ENCODE results near the gene CSGALNACT2. TPM values are rescaled to one million over a fixed set of nuclear protein-coding genes. Genes with fewer than 3 reads are reported as not detected.

The CSGALNACT2 gene
- total RNA-seq, 1 donor from 2014 or later, result 14.8 TPM

DNA sequence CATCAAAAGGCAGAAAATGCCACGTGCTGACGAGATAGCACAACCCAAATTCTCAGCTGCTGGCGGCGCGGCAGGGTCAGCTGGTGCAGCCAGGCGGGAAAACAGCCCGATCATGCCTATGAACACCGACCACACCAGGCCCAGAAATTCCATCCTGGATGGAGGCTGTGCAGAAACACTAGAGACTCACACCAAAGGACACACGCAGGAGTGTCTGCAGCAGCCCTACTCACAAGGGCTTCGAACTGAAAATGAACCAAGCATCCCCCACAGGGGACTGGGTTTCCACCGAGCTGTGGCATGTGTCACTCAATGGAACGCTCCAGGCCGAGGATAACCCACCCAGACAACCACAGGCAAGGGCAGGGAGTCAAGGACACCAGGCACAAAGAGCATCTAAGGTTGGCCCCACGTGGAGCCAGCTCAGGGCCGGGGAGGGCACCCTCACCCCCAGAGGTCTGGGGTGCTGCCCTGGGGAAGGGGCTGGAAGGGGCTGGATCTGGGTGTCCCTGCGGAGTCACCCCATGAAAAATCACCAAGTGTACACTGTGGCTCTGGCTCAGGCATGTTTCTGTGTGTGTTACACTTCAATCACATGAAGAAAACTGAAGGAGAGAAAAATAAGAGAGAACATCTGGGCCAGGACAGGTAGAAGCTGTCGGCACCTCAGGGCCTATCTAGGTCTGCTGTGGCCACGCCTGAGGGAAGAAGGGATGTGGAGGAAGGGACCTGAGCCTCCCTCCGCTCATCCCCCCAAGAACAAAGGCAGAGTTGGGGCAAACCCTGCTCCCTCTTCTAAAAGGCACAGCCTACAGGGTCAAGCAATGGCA, 95.6 kb downstream of the CSGALNACT2 start:
- no peaks in the 10 kb centered on the region for H3K9me3 Mint-ChIP-seq

GRCh38 chr10:43234471-43235041, 96.3 kb downstream of the CSGALNACT2 start:
- peak in 1 of 2 experiments; percentile 34 for DNase-seq (ENCODE audit: low spot score in 2 of 2, unreplicated experiment in 2 of 2)
- H3K4me3 Mint-ChIP-seq, result no peak overlapping the region
- peaks cover 2% of the 10 kb centered on the region for H3K9me3 Mint-ChIP-seq
- H3K4me1 Mint-ChIP-seq, result no peaks in the 10 kb centered on the region
- H3K36me3 Mint-ChIP-seq, result no peaks in the 10 kb centered on the region
- no peak overlapping the region for H3K27ac Mint-ChIP-seq
- H3K27me3 Mint-ChIP-seq (ENCODE audit: low read depth), result peaks cover 72% of the 10 kb centered on the region
- TF ChIP-seq CTCF (IDR thresholded peaks at IDR 0.05; ENCODE audit: unreplicated experiment), result no peak

More for the DNA sequence above, 95.6 kb downstream of the CSGALNACT2 start:
- peak; percentile 3 to 14 for DNase-seq (ENCODE audit: low spot score in 2 of 2, unreplicated experiment in 2 of 2)
- peaks cover 72% of the 10 kb centered on the region for H3K27me3 Mint-ChIP-seq (ENCODE audit: low read depth)
- H3K4me3 Mint-ChIP-seq, result no peak overlapping the region
- no peak for TF ChIP-seq CTCF (IDR thresholded peaks at IDR 0.05; ENCODE audit: unreplicated experiment)
- peaks cover 3% of the 10 kb centered on the region for H3K4me1 Mint-ChIP-seq
- no peaks in the 10 kb centered on the region for H3K36me3 Mint-ChIP-seq
- H3K27ac Mint-ChIP-seq, result no peak overlapping the region

Other genes starting within 250 kb of the CSGALNACT2 start
- 0.88 to 2.2 TPM (median 2.1 TPM) in 3 replicates for gene RET, start 61.4 kb upstream of the CSGALNACT2 start, total RNA-seq
- 1.5 to 1.6 TPM (median 1.5 TPM) in 3 replicates for gene RASGEF1A, start 128.6 kb downstream of the CSGALNACT2 start, total RNA-seq
- gene FXYD4, start 233.2 kb downstream of the CSGALNACT2 start, total RNA-seq, result not detected in 3 replicates